ENCODE measurements around the gene KIR2DL1.
"Not testable (repeated sequence)": the region's sequence is repeated elsewhere in the genome, so short reads cannot be mapped to it uniquely, and the experiment has no call there.

Gene KIR2DL1

DNA sequence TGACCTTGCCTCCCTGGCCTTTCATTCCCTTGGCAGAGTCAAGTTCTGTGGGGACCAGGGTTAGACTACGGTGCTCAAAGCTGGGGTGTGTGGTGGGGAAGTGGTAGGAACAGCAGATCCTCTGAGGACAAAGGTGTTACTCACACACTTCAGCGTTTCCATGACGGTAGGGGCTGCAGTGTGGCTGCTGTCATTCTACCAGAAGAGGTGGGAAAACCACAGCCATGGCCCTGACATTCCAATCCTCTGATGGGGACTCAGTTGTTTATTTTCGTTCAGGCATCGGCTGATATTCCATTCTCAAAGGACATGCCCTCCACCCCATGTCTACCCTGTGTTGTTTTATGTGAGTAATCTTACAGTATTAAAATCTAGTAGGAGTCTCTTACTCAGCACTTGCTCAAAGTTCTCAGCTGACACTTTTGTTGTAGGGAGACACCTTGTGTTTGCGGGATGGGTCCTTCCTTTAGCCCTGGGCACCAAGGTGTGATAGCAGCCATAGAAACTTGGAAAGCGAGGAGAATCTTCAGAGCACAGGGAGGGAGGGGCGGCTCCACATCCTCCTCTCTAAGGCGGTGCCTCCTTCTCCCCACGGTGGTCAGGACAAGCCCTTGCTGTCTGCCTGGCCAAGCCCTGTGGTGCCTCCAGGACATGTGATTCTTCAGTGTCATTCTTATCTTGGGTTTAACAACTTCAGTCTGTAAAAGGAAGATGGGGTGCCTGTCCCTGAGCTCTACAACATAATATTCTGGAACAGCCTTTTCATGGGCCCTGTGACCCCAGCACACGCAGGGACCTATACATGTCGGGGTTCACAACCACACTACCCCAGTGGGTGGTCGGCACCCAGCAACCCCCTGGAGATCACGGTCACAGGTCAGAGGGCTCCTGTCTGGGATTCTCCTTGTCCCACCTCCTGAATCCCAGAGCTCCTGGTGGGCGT, 1.7 kb downstream of the KIR2DL1 start:
- not testable (repeated sequence) for DNase-seq

GRCh38 chr19:54772666-54773065, 3.1 kb downstream of the KIR2DL1 start:
- not testable (repeated sequence) for DNase-seq

DNA sequence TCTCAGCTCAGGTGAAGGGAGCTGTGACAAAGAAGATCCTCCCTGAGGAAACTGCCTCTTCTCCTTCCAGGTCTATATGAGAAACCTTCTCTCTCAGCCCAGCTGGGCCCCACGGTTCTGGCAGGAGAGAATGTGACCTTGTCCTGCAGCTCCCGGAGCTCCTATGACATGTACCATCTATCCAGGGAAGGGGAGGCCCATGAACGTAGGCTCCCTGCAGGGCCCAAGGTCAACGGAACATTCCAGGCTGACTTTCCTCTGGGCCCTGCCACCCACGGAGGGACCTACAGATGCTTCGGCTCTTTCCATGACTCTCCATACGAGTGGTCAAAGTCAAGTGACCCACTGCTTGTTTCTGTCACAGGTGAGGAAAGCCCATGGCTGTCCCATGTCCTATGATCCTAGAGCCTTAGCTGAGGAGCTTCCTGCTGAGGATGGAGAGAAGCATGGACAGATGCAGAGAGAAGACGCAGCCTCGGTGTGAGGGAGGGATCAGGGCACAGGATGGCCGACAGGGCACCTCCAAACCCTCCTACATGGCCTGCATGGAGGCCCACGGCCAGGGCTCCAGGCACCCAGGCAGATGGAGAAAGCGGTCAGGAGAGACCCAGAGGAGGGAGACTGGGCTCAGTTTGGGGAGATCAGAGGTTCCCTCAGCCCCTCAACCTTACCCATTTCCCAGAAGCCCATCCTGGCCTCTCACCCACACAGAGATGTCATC, 5.7 kb downstream of the KIR2DL1 start:
- DNase-seq: not testable (repeated sequence)

- not testable (repeated sequence) for DNase-seq
Measured at GRCh38 chr19:54775830-54776229, 6.2 kb downstream of the KIR2DL1 start.

DNA sequence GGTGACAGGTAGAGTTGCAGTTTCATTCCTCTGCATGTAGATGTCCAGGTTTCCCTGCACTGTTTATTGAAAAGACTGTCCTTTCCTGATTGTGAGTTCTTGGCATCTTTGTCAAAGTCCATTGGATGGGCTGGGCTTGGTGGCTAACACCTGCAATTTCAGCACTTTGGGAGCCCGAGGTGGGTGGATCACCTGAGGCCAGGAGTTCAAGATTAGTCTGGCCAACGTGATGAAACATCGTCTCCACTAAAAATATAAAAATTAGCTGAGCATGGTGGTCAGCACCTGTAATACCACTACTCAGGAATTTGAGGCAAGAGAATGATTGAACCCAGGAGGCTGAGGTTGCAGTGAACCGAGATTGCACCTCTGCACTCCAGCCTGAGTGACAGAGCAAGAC, 8.3 kb downstream of the KIR2DL1 start:
- DNase-seq: not testable (repeated sequence)

DNA sequence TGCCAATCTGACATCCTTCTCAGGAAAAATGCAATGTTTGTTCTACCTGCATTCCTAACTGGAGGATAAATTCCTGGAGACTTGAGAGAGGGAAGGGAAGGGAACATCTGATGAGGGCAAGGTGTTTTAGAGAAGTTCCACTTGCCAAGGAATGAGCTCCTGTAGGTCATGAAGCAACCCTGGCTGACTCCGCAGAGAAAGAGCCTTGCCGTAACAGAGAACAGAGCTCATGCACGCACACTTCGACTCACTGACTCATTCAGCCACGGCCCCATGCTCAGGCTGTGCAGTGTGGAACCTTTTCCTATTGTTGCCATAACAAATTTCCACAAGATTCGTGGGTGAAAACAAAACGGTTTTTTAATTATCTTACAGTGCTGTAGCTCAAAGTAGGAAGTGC, 9.3 kb downstream of the KIR2DL1 start:
- DNase-seq: not testable (repeated sequence)

DNA sequence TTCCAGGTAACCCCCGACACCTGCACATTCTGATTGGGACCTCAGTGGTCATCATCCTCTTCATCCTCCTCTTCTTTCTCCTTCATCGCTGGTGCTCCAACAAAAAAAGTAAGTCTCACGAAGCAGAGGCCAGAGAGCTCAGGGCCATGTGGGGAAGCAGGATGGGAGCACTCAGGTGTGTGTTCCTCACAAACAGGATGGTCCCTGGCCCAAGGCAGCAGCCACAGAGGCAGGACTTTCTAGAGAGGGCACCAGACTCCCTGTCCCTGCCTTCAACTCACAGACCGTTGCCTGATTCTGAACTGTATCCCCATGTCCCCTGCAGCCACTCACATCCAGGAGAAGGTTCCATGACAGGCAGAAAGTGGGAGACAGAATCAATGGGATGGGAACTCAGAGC, 13.3 kb downstream of the KIR2DL1 start:
- DNase-seq: not testable (repeated sequence)

GRCh38 chr19:54786091-54786723, 16.6 kb downstream of the KIR2DL1 start:
- peak; percentile 85 for DNase-seq

DNA sequence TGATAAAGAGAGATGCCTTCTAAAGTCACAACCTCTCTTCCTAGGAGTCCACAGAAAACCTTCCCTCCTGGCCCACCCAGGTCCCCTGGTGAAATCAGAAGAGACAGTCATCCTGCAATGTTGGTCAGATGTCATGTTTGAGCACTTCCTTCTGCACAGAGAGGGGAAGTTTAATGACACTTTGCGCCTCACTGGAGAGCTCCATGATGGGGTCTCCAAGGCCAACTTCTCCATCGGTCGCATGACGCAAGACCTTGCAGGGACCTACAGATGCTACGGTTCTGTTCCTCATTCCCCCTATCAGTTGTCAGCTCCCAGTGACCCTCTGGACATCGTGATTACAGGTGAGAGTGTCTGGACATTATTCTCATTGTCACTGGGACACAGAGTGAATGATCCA, 18.6 kb downstream of the KIR2DL1 start:
- not testable (repeated sequence) for DNase-seq

DNA sequence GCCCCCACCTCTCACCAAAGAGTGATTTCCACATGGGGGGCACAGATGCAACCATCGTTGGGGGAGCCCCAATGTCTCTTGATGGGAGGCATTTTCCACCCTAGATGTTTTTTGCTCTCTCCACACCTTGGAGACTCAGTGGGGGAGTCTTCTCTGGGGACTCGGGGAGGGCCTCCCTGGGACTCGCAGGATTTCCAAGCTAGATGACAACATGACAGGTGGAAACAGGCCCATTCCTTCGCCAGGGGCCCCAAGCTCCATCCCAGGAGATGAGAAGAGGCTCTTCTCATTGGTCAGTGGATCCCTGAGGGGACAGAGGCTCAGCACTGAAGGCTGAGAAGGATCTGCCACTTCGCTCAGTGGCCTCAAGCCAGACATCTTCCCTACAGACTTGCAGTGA, 21.1 kb downstream of the KIR2DL1 start:
- DNase-seq: no peak

- no peak for DNase-seq
Measured at GRCh38 chr19:54791476-54791875, 21.9 kb downstream of the KIR2DL1 start.

DNA sequence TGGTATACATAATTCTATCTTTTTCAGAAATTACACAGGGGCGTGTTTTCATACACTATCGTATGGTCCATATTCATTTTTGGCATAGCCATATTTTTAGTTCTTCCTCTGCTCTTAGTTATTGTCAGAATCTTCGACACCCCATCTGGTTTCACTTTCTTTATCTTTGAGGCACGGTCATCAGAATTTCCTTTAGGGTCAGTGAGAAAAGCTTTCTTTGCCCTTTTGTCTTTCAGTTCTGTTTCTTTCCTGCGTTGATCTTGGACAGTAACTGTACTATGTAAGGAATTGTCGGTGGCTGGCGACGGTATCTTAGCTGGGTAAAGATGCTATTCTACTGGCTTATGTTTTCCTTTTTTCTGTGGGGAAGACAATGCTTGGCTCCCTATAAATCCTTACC, 23.2 kb downstream of the KIR2DL1 start:
- no peak for DNase-seq

DNA sequence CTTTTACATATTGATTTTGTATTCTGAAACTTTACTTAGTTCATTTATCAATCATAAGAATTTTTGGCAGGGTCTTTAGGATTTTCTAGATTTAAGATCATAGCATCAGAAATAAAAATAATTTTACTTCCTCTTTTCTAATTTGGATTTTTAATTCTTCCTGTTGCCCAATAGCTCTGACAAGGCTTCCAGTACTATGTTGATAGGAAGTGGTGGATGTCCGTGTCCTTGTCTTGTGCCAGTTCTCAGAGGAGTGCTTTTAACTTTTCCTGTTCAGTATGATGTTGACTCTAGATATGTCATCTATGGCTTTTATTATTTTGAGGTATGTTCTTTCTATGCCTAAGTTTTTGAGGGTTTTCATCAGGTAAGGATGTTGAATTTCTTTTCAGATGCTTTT, 26.2 kb downstream of the KIR2DL1 start:
- no peak for DNase-seq

DNA sequence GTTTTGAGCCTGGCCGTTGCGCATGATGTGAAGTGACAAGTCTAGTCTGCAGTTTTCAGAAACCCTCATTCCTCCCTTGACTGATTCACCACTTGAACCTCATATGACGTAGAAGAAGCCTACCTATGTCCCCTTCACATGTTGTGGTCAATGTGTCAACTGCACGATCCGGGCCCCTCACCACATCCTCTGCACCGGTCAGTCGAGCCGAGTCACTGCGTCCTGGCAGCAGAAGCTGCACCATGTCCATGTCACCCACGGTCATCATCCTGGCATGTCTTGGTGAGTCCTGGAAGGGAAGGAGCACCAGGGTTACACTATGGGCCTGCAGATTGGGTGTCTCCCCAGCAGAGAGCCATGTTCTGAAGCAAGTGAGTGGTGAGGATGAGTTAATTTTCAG, 33.8 kb downstream of the KIR2DL1 start, which contains the start of gene KIR2DL4:
Gene KIR2DL4 (plus strand): TSS at position 201 of the 400 bp plus-strand sequence. CDS start 42 bp downstream, at position 243.
- no peak for DNase-seq

GRCh38 chr19:54804101-54804500, 34.5 kb downstream of the KIR2DL1 start:
- no peak for DNase-seq

DNA sequence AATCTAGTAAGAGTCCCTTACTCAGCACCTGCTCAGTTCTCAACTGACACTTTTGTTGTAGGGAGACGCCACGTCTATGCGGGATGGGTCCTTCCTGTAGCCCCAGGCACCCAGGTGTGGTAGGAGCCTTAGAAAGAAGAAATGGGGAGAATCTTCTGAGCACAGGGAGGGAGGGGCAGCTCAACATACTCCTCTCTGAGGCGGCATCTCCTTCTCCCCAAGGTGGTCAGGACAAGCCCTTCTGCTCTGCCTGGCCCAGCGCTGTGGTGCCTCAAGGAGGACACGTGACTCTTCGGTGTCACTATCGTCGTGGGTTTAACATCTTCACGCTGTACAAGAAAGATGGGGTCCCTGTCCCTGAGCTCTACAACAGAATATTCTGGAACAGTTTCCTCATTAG, 35.0 kb downstream of the KIR2DL1 start:
- no peak for DNase-seq

GRCh38 chr19:54805665-54806515, 36.3 kb downstream of the KIR2DL1 start:
- no peak for DNase-seq

DNA sequence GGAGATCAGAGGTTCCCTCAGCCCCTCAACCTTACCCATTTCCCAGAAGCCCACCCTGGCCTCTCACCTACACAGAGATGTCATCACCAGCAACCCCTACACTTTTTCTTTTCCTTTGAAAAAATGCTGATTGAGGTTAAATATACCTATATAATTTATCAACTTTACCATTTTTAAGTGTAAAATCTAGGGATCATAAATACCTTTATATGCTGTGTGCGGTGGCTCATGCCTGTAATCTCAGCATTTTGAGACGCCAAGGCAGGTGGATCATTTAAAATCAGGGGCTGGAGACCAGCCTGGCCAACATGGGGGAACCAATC, 36.9 kb downstream of the KIR2DL1 start:
- no peak for DNase-seq

DNA sequence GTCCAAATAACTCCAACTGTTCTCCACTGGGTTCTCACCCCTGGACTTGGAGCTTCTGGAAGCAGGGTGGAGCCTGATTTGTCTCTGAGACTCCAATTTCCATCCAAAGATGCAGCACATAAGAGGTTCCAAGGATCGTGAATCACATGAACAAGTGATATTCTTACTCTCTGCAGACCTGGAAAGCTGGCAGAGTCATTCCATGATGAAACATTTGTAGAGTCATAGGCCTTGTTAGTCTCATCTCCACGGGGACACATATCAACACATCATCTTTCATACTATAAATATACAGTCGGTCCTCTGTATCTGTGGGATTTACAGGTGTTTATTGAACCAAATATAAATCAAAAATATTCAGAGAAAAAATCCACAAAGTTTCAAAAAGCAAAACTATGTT, 45.0 kb downstream of the KIR2DL1 start:
- DNase-seq: not testable (repeated sequence)

GRCh38 chr19:54816251-54816650, 46.7 kb downstream of the KIR2DL1 start, which contains the start of gene KIR3DL1:
TSS of gene KIR3DL1 (plus strand) at chr19:54816468.
- not testable (repeated sequence) for DNase-seq

DNA sequence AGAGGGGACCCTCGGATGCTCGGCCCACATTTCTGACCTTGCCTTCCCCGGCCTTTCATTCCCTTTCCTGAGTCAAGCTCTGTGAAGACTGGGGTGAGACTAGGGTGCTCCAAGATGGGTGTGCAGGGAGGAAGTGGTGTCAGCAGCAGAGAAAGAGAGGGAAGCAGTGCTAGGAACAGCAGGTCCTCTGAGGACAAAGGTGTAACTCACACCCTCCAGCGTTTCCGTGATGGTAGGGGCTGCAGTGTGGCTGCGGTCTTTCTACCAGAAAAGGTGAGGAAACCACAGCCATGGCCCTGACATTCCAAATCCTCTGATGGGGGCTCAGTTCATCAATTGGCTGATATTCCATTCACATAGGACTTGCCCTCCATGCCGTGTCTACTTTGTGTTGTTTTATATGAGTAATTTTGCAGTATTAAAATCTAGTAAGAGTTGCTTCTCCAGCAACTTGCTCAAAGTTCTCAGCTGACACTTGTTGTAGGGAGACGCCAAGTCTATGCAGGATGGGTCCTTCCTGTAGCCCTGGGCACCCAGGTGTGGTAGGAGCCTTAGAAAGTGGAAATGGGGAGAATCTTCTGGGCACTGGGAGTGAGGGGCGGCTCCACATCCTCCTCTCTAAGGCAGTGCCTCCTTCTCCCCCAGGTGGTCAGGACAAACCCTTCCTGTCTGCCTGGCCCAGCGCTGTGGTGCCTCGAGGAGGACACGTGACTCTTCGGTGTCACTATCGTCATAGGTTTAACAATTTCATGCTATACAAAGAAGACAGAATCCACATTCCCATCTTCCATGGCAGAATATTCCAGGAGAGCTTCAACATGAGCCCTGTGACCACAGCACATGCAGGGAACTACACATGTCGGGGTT, 48.3 kb downstream of the KIR2DL1 start:
- no peak for DNase-seq
